Activated CD8-positive, alpha-beta memory T cell treated with anti-CD3 and anti-CD28 coated beads, Interleukin-2, amount 10 ng/mL, durations not matched to agents 7 days and 5 days (primary cell): ENCODE results near the gene PTPRN2. TPM values are rescaled to one million over a fixed set of nuclear protein-coding genes. Genes with fewer than 3 reads are reported as not detected.
A peak's percentile ranks its signal among the peaks of the same experiment; 100 is the strongest.

ENCODE experiments used
- ATAC-seq: fragments of 150-1000 bp; cut with Tn5 transposase; one replicate; pipeline ENCODE4 v1.10.0; 2021; ENCODE audit warnings: moderate library complexity
- CTCF ChIA-PET: fragments of 350-600 bp; sonication (Branson Sonifier 250); formaldehyde crosslinking; loops from one replicate; lab custom pipeline; 2021; ENCODE audit warnings: antibody characterized with exemption; lab: Charles Lee
- DNase-seq: peaks from one replicate; pipeline ENCODE4 v3.0.0-alpha.2; 2020
- H3K27ac Mint-ChIP-seq: one replicate; pipeline ENCODE4 v1.8.0; 2021; ENCODE audit warnings: mild to moderate bottlenecking, mixed read lengths
- H3K27me3 Mint-ChIP-seq: one replicate; pipeline ENCODE4 v1.8.0; 2021; ENCODE audit warnings: mixed read lengths
- H3K36me3 Mint-ChIP-seq: one replicate; pipeline ENCODE4 v1.8.0; 2021; ENCODE audit warnings: mild to moderate bottlenecking, mixed read lengths
- H3K4me1 Mint-ChIP-seq: one replicate; pipeline ENCODE4 v1.8.0; 2021; ENCODE audit warnings: mixed read lengths
- H3K4me3 Mint-ChIP-seq: one replicate; pipeline ENCODE4 v1.8.0; 2021; ENCODE audit warnings: mild to moderate bottlenecking, moderate library complexity, mixed read lengths
- H3K9me3 Mint-ChIP-seq: one replicate; pipeline ENCODE4 v1.8.0; 2022; ENCODE audit warnings: low read depth, mixed read lengths
- total RNA-seq, 2 experiments: library from RNA; stranded (reverse); gene quantifications; one replicate each; pipeline ENCODE4 v1.2.3, GENCODE V29; 2021

The PTPRN2 gene
- total RNA-seq, 2 experiments from 2014 or later: 3.2 to 5.7 TPM

DNA sequence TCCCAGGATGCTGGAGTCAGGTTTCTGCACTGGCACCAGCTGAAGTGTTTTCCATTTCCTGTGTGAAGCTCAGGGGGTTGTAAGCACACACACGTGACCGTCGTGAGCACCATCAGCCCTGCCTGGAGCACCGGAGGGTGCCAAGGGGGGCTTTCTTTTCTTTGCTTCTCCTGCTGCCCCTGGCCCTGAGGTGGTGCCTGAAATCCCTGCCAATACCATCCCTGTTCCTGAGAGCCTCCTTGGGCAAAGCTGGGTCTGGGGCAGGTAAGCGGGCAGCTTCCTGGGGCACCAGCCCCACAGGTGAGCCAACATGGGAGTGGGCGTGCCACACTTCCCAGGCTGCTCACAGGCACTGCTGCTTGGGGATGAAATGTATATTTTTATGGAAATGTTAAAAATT is 657.2 kb downstream of the PTPRN2 start:
- H3K27ac Mint-ChIP-seq: no peak overlapping the region
- H3K27me3 Mint-ChIP-seq: no peaks in the 10 kb centered on the region
- peaks cover 12% of the 10 kb centered on the region for H3K4me1 Mint-ChIP-seq
- H3K36me3 Mint-ChIP-seq: peaks cover 4% of the 10 kb centered on the region
- no peak for DNase-seq
- peaks cover 31% of the 10 kb centered on the region for H3K9me3 Mint-ChIP-seq
- no peak for ATAC-seq
- no peak overlapping the region for H3K4me3 Mint-ChIP-seq
- CTCF ChIA-PET: no interaction called here

DNA sequence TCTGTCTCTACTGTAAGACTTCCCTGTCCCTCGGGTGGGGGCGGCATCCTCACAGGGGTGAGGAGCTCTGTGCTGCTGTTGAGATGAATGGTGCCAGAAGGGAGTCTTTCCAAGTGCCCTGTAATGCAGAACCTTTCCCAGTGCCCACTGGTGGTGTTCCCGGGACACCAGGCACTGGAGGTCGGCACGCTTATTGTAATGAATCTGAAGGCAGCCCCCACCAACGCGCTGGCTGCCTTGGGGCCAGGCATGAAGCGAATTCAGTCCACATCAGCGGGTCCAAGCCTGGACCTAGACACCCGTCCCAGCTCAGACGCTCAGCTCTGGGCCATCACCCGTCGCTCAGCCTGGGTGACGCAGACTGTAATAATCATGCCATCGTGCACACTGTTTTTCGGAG is 658.0 kb downstream of the PTPRN2 start:
- Mint-ChIP-seq H3K27ac (no peak overlapping the region), H3K4me1 (peaks cover 12% of the 10 kb centered on the region), H3K36me3 (peaks cover 4% of the 10 kb centered on the region), H3K27me3 (no peaks in the 10 kb centered on the region), H3K4me3 (no peak overlapping the region), H3K9me3 (peaks cover 28% of the 10 kb centered on the region)
- no peak for DNase-seq
- CTCF ChIA-PET: no interaction called here
- ATAC-seq: no peak

DNA sequence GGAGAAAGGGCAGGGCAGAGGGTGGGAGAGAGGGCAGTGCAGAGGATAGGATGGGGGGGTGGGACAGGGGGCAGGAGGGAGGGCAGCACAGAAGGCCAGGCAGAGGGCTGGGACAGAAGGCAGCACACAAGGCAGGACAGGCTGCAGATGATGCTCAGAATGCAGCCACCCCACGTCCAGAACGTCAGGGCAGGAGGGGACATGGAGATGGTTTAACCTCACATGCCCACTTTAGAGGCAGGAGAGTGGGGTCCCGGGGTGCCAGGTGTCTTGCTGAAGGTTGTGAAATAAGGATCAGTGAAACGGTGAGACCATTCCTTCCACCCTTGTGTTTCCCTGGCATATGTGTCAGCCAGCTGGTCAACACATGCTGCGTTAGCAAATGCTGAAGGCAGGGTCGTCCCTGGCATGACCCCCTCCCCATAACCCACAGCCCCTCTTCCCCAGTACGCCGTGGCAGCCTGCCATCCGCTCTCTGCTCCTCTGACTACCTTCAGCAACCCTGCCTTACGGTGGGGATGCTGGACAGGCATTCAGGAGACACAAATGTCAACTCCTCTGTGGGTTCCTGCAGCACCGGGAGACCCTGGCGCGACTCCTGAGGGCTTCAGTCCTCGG is 658.7 kb downstream of the PTPRN2 start:
- Mint-ChIP-seq H3K4me1 (peaks cover 12% of the 10 kb centered on the region), H3K27me3 (no peaks in the 10 kb centered on the region), H3K27ac (no peak overlapping the region), H3K36me3 (peaks cover 4% of the 10 kb centered on the region), H3K4me3 (no peak overlapping the region), H3K9me3 (peaks cover 25% of the 10 kb centered on the region)
- DNase-seq: no peak
- no peak for ATAC-seq
- CTCF ChIA-PET: no interaction called here

DNA sequence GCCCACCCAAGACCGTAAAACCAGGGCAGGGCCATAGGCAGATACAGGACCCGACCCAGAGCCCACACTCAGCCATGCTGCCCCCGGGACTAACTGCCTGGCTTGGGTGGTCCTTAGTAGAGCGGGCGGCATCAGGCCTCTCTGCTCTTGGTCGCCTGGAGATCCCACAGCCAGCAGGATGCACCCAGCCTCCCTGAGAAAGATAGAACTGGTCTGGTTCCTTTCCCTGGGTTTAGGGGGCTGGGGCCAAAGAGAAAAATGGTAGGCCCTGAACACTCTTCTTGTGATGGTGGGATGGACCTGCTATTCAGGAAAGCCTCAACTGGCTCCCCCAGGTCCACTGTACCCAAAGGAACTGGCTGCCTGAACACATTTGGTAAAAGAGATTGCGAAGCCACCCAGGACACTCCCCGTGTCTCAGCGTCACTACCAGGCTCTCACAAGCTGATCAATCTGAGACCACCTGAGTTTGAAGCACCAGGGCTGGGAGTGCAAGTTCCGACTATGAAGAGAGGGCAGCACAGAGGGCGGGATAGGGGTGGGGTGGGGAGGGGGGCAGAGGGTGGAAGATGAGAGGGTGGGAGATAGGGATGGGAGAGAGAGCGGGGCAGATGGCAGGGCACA is 659.3 kb downstream of the PTPRN2 start:
- peaks cover 12% of the 10 kb centered on the region for H3K4me1 Mint-ChIP-seq
- H3K36me3 Mint-ChIP-seq: peaks cover 4% of the 10 kb centered on the region
- no peak overlapping the region for H3K27ac Mint-ChIP-seq
- H3K27me3 Mint-ChIP-seq: no peaks in the 10 kb centered on the region
- ATAC-seq (no peak), DNase-seq (no peak)
- CTCF ChIA-PET: no interaction called here
- H3K9me3 Mint-ChIP-seq: peaks cover 21% of the 10 kb centered on the region
- H3K4me3 Mint-ChIP-seq: no peak overlapping the region

DNA sequence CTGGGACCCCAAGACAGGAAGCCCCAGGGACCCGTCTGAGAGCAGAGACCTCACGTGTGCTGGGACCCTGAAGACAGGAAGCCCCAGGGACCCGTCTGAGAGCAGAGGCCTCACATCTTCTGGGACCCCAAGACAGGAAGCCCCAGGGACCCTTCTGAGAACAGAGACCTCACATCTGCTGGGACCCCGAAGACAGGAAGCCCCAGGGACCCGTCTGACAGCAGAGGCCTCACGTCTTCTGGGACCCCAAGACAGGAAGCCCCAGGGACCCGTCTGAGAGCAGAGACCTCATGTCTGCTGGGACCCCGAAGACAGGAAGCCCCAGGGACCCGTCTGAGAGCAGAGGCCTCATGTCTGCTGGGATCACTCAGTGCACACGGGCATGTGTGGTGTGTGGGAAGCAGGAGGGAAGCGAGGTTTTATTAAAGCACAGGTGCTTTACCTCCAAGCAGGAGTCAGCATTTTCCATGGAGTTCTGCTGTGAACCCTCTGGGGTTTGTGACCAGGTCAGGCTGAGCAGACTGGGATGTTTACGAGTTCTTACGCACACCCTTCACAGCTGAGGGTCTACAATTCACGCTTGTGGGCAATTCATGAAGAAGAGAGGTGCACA is 660.2 kb downstream of the PTPRN2 start:
- Mint-ChIP-seq H3K27ac (no peak overlapping the region), H3K4me1 (peaks cover 12% of the 10 kb centered on the region), H3K36me3 (peaks cover 3% of the 10 kb centered on the region), H3K9me3 (peaks cover 15% of the 10 kb centered on the region), H3K27me3 (no peaks in the 10 kb centered on the region), H3K4me3 (no peak overlapping the region)
- CTCF ChIA-PET: no interaction called here
- DNase-seq (no peak), ATAC-seq (no peak)

DNA sequence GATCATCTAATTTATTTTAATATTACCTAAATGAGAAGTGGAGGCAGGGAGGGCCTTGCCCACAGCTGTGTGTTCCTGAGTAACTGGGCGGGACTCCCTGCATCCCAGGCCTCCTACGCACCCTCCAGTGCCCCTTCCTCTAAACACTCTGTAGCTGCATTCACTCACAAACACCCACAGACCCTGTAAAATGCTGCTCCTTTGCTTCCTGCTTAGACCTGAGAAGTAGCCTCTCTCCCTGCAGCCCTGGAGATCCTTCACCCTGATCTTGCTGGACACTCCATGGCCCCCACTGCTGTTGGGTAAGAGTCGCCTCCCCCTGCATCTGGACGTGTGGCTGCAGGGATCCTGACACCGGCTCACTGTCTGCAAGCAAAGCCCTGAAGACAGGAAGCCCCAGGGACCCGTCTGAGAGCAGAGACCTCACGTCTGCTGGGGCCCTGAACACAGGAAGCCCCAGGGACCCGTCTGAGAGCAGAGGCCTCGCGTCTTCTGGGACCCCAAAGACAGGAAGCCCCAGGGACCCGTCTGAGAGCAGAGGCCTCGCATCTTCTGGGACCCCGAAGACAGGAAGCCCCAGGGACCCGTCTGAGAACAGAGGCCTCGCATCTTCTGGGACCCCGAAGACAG is 661.0 kb downstream of the PTPRN2 start:
- Mint-ChIP-seq H3K4me1 (peaks cover 12% of the 10 kb centered on the region), H3K9me3 (peaks cover 13% of the 10 kb centered on the region), H3K36me3 (no peaks in the 10 kb centered on the region), H3K27me3 (no peaks in the 10 kb centered on the region), H3K4me3 (no peak overlapping the region), H3K27ac (no peak overlapping the region)
- DNase-seq (no peak), ATAC-seq (no peak)
- CTCF ChIA-PET: no interaction called here

DNA sequence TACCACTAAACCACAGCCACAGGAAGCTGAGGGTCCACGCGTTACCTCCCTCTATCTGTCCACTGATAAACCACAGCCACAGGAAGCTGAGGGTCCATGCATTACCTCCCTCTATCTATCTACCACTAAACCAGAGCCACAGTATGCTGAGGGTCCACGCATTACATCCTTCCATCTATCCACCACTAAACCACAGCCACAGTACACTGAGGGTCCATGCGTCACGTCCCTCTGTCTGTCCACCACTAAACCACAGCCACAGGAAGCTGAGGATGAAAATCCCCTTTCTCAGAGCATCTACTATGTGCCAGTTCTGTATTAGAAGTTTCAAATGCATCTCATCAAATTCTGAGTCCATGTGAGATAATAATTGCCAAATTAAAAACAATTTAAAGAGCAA is 661.5 kb downstream of the PTPRN2 start:
- ATAC-seq: no peak
- H3K9me3 Mint-ChIP-seq: peaks cover 8% of the 10 kb centered on the region
- H3K4me3 Mint-ChIP-seq: no peak overlapping the region
- peak; percentile 44 for DNase-seq
- H3K27me3 Mint-ChIP-seq: no peaks in the 10 kb centered on the region
- peak overlapping the region; percentile 38 for H3K27ac Mint-ChIP-seq
- H3K4me1 Mint-ChIP-seq: peaks cover 12% of the 10 kb centered on the region
- H3K36me3 Mint-ChIP-seq: no peaks in the 10 kb centered on the region
- CTCF ChIA-PET: no interaction called here

DNA sequence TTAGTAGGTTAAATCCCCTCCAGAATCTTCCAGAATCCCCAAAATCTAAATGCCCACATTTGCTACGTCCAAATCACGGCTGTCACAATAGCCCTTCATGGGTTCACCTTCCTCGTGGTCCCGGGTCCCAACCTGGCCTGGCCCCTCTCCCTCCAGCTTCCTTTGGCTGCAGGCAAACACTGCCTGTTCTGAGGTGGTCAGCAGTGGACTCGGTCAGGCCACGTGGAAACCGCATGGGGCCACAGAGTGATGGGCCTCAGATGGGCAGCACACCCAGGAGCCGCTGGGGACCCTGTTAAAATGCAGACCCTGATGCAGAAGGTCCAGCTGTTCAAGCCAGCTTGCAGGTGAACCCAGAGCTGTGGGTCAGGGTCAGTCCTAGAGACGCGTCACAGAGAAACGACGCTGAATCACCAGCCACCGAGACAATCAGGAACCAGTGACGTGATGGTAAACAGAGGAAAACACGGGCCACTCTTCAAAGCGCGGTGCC is 662.2 kb downstream of the PTPRN2 start:
- Mint-ChIP-seq H3K4me1 (peaks cover 12% of the 10 kb centered on the region), H3K27me3 (no peaks in the 10 kb centered on the region), H3K27ac (no peak overlapping the region), H3K4me3 (no peak overlapping the region), H3K36me3 (no peaks in the 10 kb centered on the region), H3K9me3 (peaks cover 8% of the 10 kb centered on the region)
- no peak for DNase-seq
- CTCF ChIA-PET: no interaction called here
- no peak for ATAC-seq

DNA sequence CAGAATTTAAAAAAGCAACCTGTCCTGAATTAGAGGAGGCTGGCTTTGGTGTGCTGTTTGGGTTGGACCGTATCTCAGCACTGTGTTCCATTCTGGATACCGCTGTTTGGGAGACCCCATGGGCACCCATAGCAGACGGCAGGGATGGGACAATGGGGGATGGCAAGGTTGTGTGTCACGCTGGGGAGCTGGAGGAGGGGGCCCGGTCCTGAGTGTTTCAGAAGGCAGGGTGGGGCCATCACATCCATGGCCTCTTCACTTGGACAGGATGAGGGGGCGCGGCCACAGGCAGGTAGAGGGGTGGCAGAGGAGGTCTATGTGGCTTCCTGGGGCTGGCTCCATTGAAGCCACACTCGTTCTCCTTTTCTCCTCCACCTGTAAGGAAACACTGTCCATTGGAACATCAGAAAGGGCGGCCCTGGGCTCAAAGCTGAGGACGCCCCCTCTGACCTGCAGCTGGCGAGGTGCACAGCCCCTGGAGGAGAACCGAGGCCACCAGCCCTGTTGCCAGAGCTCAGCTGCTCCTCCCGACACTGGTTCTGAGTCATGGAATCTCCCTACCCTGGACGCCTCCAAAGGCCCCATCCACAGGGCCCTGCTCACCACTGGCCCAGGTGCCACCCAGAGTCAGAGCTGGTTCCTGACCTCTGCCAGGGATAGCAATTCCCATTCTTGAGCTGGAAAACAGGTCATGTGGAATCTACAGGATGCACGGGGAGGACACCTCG is 663.6 kb downstream of the PTPRN2 start:
- no peak overlapping the region for H3K4me3 Mint-ChIP-seq
- H3K9me3 Mint-ChIP-seq: peaks cover 5% of the 10 kb centered on the region
- H3K27ac Mint-ChIP-seq: no peak overlapping the region
- H3K27me3 Mint-ChIP-seq: no peaks in the 10 kb centered on the region
- ATAC-seq: no peak
- CTCF ChIA-PET: no interaction called here
- DNase-seq: no peak
- H3K4me1 Mint-ChIP-seq: peaks cover 12% of the 10 kb centered on the region
- H3K36me3 Mint-ChIP-seq: no peaks in the 10 kb centered on the region

DNA sequence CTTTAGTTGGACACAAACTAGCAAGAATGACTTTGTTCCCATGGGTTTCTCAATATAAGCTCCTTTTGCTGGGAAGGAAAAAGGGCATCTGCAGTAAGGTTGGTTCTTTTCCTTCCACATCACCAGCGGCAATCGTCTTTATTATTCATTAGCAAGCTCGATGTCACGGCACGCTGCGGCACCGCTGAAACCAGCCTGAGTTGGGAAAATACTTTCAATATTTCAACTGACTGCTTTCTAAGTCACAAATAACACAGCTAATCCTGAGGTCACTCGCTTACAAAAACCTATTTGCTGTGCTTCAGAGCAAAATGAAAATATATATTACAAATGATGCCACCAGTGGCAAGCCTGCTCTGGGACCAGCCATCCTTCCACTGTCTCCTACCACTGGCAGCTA is 665.0 kb downstream of the PTPRN2 start:
- no peaks in the 10 kb centered on the region for H3K36me3 Mint-ChIP-seq
- ATAC-seq: no peak
- CTCF ChIA-PET: no interaction called here
- no peak overlapping the region for H3K4me3 Mint-ChIP-seq
- no peak for DNase-seq
- H3K4me1 Mint-ChIP-seq: peaks cover 12% of the 10 kb centered on the region
- no peak overlapping the region for H3K27ac Mint-ChIP-seq
- no peaks in the 10 kb centered on the region for H3K27me3 Mint-ChIP-seq
- peaks cover 4% of the 10 kb centered on the region for H3K9me3 Mint-ChIP-seq

DNA sequence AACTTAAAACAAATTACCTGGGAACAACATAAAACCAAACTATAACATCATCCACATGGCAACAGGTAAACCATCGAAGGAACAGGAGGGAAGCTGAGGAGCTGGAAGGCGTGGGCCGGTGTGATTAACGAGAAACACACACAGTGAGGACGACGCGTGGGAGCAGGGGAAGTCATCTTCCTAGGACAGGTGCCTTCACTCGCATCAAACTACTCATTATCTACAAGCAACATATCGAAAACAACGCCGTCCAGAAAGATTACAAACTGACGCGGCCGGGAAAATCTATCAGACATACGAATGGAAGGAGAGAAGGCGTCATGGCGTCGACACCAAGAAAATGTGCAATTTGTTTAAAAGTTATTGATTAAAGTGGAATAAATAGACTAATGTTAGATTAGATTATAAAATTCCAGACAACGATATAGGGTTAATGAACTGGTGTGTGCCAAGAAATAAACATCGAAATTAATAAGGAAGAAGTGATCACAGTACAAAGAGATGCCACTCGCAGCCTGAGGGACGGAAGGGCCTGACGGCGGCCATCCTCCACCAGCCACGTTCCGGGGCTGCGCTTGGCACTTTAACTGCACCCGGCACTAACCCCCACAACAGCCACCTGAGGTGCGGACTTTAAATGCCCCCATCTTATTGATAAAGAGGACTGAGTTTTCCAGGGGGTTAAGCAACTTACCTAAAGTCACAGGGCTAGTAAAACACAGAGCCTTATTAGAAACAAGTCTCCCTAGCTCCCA is 669.1 kb downstream of the PTPRN2 start:
- Mint-ChIP-seq H3K36me3 (no peaks in the 10 kb centered on the region), H3K27me3 (no peaks in the 10 kb centered on the region), H3K27ac (no peak overlapping the region), H3K4me1 (no peaks in the 10 kb centered on the region), H3K9me3 (peaks cover 7% of the 10 kb centered on the region), H3K4me3 (no peak overlapping the region)
- no peak for DNase-seq
- CTCF ChIA-PET: no interaction called here
- ATAC-seq: no peak

DNA sequence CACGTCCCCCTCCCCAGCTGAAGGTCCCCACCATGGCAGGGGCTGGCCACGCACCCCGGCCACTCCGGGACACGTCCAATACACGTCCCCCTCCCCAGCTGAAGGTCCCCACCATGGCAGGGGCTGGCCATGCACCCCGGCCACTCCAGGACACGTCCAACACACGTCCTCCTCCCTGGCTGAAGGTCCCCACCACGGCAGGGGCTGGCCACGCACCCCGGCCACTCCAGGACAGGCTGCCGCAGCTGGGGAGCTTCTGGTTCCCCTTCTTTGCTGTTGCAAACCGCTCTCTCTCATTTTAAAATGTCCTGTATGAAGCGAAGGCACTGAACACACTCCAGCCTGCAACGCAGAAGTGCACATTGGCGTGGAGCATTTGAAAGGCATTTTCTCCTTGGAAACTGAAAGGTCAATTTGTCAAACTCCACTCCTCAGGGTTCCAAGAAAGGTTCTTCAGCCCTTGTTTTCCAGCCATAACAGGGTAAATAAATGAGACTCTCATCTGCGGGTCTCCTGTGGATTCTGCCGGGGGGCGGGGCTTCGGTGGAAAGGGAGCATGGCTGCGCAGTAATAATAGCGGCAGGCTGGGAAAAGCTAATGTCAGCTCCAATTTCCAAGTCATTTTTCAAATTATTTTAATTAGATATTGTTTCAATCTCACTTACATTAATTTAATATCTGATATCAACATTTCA is 670.5 kb downstream of the PTPRN2 start:
- DNase-seq: no peak
- peaks cover 7% of the 10 kb centered on the region for H3K9me3 Mint-ChIP-seq
- ATAC-seq: no peak
- CTCF ChIA-PET: no interaction called here
- no peaks in the 10 kb centered on the region for H3K36me3 Mint-ChIP-seq
- no peak overlapping the region for H3K4me3 Mint-ChIP-seq
- H3K4me1 Mint-ChIP-seq: no peaks in the 10 kb centered on the region
- H3K27ac Mint-ChIP-seq: no peak overlapping the region
- H3K27me3 Mint-ChIP-seq: no peaks in the 10 kb centered on the region
